NOMO-1 treated with dmso at 0.1 percent for 144 hours (cell line): Measurements from ENCODE around the gene BCL7B.
"Not testable (repeated sequence)": the region's sequence is repeated elsewhere in the genome, so short reads cannot be mapped to it uniquely, and the experiment has no call there.

ENCODE experiments used
- DNase-seq: peaks from one replicate; lab custom pipeline; 2025; ENCODE audit not compliant: unreplicated experiment; lab: John Stamatoyannopoulos, UW

Gene BCL7B

GRCh38 chr7:73557397-73558257, at the start of gene BCL7B:
Gene BCL7B, minus strand, starts transcription at chr7:73557690. Its CDS starts 112 bp downstream, at chr7:73557578.
- peak; percentile 75 for DNase-seq

GRCh38 chr7:73605601-73606220, 48.2 kb upstream of the BCL7B start:
- DNase-seq = no peak

- DNase-seq = no peak
Observed at GRCh38 chr7:73602721-73603651, 45.5 kb upstream of the BCL7B start.

GRCh38 chr7:73599916-73600315, 42.4 kb upstream of the BCL7B start:
- DNase-seq = no peak

- DNase-seq = no peak
Observed at GRCh38 chr7:73599151-73599882, 41.8 kb upstream of the BCL7B start.

GRCh38 chr7:73597978-73598782, 40.7 kb upstream of the BCL7B start:
- no peak for DNase-seq

GRCh38 chr7:73596191-73597065, 38.9 kb upstream of the BCL7B start:
- DNase-seq = no peak

- no peak for DNase-seq
Observed at GRCh38 chr7:73595358-73595757, 37.9 kb upstream of the BCL7B start.

GRCh38 chr7:73593207-73594045, 35.9 kb upstream of the BCL7B start:
- no peak for DNase-seq

GRCh38 chr7:73586911-73587310, 29.4 kb upstream of the BCL7B start:
- DNase-seq = no peak

- DNase-seq = no peak
Observed at GRCh38 chr7:73585196-73585595, 27.7 kb upstream of the BCL7B start.

GRCh38 chr7:73582664-73583202, 25.2 kb upstream of the BCL7B start:
- DNase-seq = no peak

- not testable (repeated sequence) for DNase-seq
Observed at GRCh38 chr7:73581006-73581405, 23.5 kb upstream of the BCL7B start.

- peak; percentile 100 for DNase-seq
Observed at GRCh38 chr7:73578342-73579128, 21.0 kb upstream of the BCL7B start, which contains the start of gene TBL2. Gene TBL2, minus strand, starts transcription at chr7:73578579. Its CDS starts 30 bp downstream, at chr7:73578549.

GRCh38 chr7:73577627-73578341, 20.3 kb upstream of the BCL7B start:
- peak; percentile 44 for DNase-seq

- DNase-seq = no peak
Observed at GRCh38 chr7:73573791-73574190, 16.3 kb upstream of the BCL7B start.
